NCI-H146 treated with DMSO at 0.1 percent for 48 hours (cell line): Measurements from ENCODE around the gene PEG3.
"Not testable (repeated sequence)": the region's sequence is repeated elsewhere in the genome, so short reads cannot be mapped to it uniquely, and the experiment has no call there.

Experiments used
- DNase-seq: peaks from one replicate; lab custom pipeline; 2025; ENCODE audit not compliant: unreplicated experiment; lab: John Stamatoyannopoulos, UW

PEG3 gene

GRCh38 chr19:56840451-56841192 is at the start of gene PEG3, which contains the start of gene ZIM2:
Gene PEG3, minus strand, starts transcription at chr19:56840726. Its CDS starts 16,071 bp downstream, at chr19:56824655.
Gene ZIM2, minus strand, starts transcription at chr19:56840726. Its CDS starts 16,449 bp downstream, at chr19:56824277.
- DNase-seq, result no peak

GRCh38 chr19:56885173-56885985 is 44.9 kb upstream of the PEG3 start:
- no peak for DNase-seq

GRCh38 chr19:56884441-56884840 is 43.9 kb upstream of the PEG3 start:
- DNase-seq, result no peak

- DNase-seq, result no peak
These were observed 40.2 kb upstream of the PEG3 start for GRCh38 chr19:56880592-56881190.

GRCh38 chr19:56877069-56877715 is 36.7 kb upstream of the PEG3 start:
- no peak for DNase-seq

GRCh38 chr19:56875717-56876116 is 35.2 kb upstream of the PEG3 start:
- DNase-seq, result no peak

- DNase-seq, result no peak
These were observed 34.0 kb upstream of the PEG3 start for GRCh38 chr19:56874530-56874929.

- no peak for DNase-seq
These were observed 33.0 kb upstream of the PEG3 start for GRCh38 chr19:56873493-56873892.

GRCh38 chr19:56869886-56870285 is 29.4 kb upstream of the PEG3 start:
- no peak for DNase-seq

GRCh38 chr19:56868446-56868845 is 27.9 kb upstream of the PEG3 start:
- DNase-seq, result no peak

- no peak for DNase-seq
These were observed 26.0 kb upstream of the PEG3 start for GRCh38 chr19:56866538-56866937.

- no peak for DNase-seq
These were observed 24.1 kb upstream of the PEG3 start for GRCh38 chr19:56864443-56865125.

- DNase-seq, result no peak
These were observed 22.2 kb upstream of the PEG3 start for GRCh38 chr19:56862741-56863140.

- not testable (repeated sequence) for DNase-seq
These were observed 19.9 kb upstream of the PEG3 start for GRCh38 chr19:56860409-56860808.

- no peak for DNase-seq
These were observed 17.5 kb upstream of the PEG3 start for GRCh38 chr19:56858026-56858425.

GRCh38 chr19:56856822-56857221 is 16.3 kb upstream of the PEG3 start:
- DNase-seq, result no peak

- not testable (repeated sequence) for DNase-seq
These were observed 11.8 kb upstream of the PEG3 start for GRCh38 chr19:56852361-56852760.

GRCh38 chr19:56848166-56848565 is 7.6 kb upstream of the PEG3 start:
- DNase-seq, result no peak

GRCh38 chr19:56842412-56842811 is 1.9 kb upstream of the PEG3 start:
- no peak for DNase-seq

GRCh38 chr19:56841193-56841543 is 642 bp upstream of the PEG3 start:
- DNase-seq, result no peak
